Measurements from ENCODE around the gene EFCAB6.

- no peak for TF ChIP-seq CTCF (conservative IDR thresholded peaks at IDR 0.05)
- no peak for TF ChIP-seq EZH2 (IDR thresholded peaks at IDR 0.05; ENCODE audit: low read depth)
Measured at GRCh38 chr22:43795320-43795719, 16.8 kb downstream of the EFCAB6 start.

Data from PC-9 (cell line).